Activated T-helper 2 cell treated with anti-CD3 and anti-CD28 coated beads, Interferon-gamma antibody, Interleukin-2, Interleukin-4, amounts not matched to agents 10 μg/mL and 5 μg/mL and 100 μg/mL, durations not matched to agents 14 hours and 24 hours and 36 hours (primary cell): ENCODE data around the gene NDUFB5. TPM values are rescaled to one million over a fixed set of nuclear protein-coding genes. Genes with fewer than 3 reads are reported as not detected.
"Not testable (repeated sequence)": the region's sequence is repeated elsewhere in the genome, so short reads cannot be mapped to it uniquely, and the experiment has no call there.

Source experiments
- DNase-seq: peaks from one replicate; pipeline ENCODE4 v3.0.0; 2021; ENCODE audit warnings: low spot score
- H3K27ac Mint-ChIP-seq: one replicate; pipeline ENCODE4 v1.8.0; 2021; ENCODE audit warnings: mixed read lengths
- H3K27me3 Mint-ChIP-seq: one replicate; pipeline ENCODE4 v1.8.0; 2021; ENCODE audit warnings: low read depth, mixed read lengths
- H3K36me3 Mint-ChIP-seq: one replicate; pipeline ENCODE4 v1.8.0; 2021; ENCODE audit warnings: low read depth, mixed read lengths
- H3K4me1 Mint-ChIP-seq: one replicate; pipeline ENCODE4 v1.8.0; 2021; ENCODE audit warnings: low read depth, mixed read lengths
- H3K4me3 Mint-ChIP-seq: one replicate; pipeline ENCODE4 v1.8.0; 2021; ENCODE audit warnings: low read depth, mild to moderate bottlenecking, moderate library complexity, mixed read lengths
- H3K9me3 Mint-ChIP-seq: one replicate; pipeline ENCODE4 v1.8.0; 2021; ENCODE audit warnings: mixed read lengths
- intact Hi-C: fragments of 100-400 bp; cut with micrococcal nuclease; formaldehyde crosslinking; loops from one replicate; pipeline ENCODE4 v1.15.1; 2023
- total RNA-seq: library from RNA; stranded (reverse); gene quantifications from 2 replicates; pipeline ENCODE4 v1.2.3, GENCODE V29; 2022

The NDUFB5 gene
- total RNA-seq, 1 donor from 2014 or later: 91.6 TPM

- Mint-ChIP-seq H3K4me1 (peaks cover 25% of the 10 kb centered on the region), H3K4me3 (peak overlapping the region; percentile 99), H3K36me3 (peaks cover 34% of the 10 kb centered on the region), H3K27me3 (no peaks in the 10 kb centered on the region), H3K9me3 (no peaks in the 10 kb centered on the region), H3K27ac (peak overlapping the region; percentile 99)
- no peak for DNase-seq
- intact Hi-C loops: loop anchor here (1.0 to 5.0 kb wide), 6 partner anchors 42 to 532 kb away; partner anchors contain the start of genes ACTL6A, MFN1, PIK3CA and USP13
Measured at GRCh38 chr3:179603831-179604230, 763 bp upstream of the NDUFB5 start.

DNA sequence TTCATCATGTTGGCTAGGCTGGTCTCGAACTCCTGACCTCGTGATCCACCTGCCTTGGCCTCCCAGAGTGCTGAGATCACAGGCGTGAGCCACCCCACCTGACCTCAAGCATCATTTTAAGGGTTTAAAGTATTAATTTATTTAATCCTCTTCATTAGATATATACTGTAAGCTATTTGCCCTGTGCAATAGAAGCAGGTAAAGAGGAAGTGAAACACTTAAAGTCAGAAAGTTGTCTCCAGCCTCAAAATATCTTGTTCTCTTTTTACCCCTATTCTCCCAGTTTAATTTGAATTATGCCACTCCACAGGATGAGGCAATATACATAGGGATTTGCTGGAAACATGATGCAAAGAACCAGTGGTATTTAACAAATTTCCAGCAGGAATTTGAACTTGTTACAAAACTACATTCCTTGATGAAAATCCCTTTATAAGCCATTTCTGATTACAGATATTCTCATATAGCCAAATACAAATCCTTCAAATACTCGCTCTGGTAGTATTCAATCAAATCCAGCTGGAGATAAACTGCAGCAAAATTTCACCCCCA lies 2.0 kb downstream of the NDUFB5 start:
- Mint-ChIP-seq H3K4me1 (peaks cover 37% of the 10 kb centered on the region), H3K27me3 (no peaks in the 10 kb centered on the region), H3K9me3 (no peaks in the 10 kb centered on the region), H3K27ac (no peak overlapping the region), H3K36me3 (peaks cover 27% of the 10 kb centered on the region), H3K4me3 (peak overlapping the region; percentile 51)
- DNase-seq: no peak
- intact Hi-C loops: loop anchor here (5.0 kb wide), 1 partner anchor 996 kb away; the partner anchor contains the start of gene TTC14

- Mint-ChIP-seq H3K36me3 (peaks cover 32% of the 10 kb centered on the region), H3K27me3 (no peaks in the 10 kb centered on the region), H3K9me3 (no peaks in the 10 kb centered on the region), H3K4me1 (peaks cover 47% of the 10 kb centered on the region), H3K4me3 (peak overlapping the region; percentile 74), H3K27ac (peak overlapping the region; percentile 97)
- intact Hi-C loops: loop anchor here (1.0 to 5.0 kb wide), 5 partner anchors 35 to 993 kb away; partner anchors contain the start of genes ACTL6A, TTC14, USP13 and ZNF639
- DNase-seq: peak; percentile 25
Measured at GRCh38 chr3:179608931-179609720, 4.5 kb downstream of the NDUFB5 start.

DNA sequence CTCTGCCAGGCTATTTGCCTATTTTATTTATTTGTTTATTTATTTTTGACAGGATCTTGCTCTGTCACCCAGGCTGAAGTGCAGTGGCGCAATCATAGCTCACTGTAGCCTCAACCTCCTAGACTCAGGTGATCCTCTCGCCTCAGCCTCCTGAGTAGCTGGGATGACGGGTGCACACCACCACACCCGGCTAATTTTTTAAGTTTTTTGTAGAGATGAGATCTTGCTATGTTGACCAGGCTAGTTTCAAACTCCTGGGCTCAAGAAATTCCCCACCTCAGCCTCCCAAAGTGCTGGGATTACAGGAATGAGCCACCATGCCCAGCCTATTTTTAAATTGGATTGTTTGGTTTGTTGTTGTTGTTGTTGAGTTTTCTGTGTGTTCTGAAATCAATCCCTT lies 5.5 kb downstream of the NDUFB5 start:
- intact Hi-C loops: no loop called here

DNA sequence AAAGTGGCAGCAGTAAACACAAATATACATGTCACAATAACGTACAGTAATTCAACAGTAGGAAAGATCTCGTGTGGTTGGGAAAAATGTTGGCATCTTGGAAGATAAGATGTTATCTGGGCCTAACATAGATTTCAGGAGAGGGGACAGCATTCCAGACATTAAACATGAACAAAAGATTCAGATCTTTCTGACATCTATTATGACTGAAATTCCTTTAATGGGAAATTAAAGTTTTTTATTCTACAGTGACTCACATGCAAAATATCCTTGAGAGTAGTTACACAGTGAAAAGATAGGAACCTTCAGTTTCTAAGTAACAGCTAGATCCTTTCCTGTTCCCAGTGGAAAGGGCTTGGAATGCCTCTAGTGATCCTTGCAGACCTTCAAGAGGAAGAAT lies 9.2 kb downstream of the NDUFB5 start:
- Mint-ChIP-seq H3K4me1 (peaks cover 27% of the 10 kb centered on the region), H3K4me3 (no peak overlapping the region), H3K36me3 (peaks cover 40% of the 10 kb centered on the region), H3K27me3 (no peaks in the 10 kb centered on the region), H3K9me3 (no peaks in the 10 kb centered on the region), H3K27ac (no peak overlapping the region)
- intact Hi-C loops: no loop called here
- DNase-seq: no peak

More for the DNA sequence above, 5.5 kb downstream of the NDUFB5 start:
- peaks cover 32% of the 10 kb centered on the region for H3K36me3 Mint-ChIP-seq
- peaks cover 45% of the 10 kb centered on the region for H3K4me1 Mint-ChIP-seq
- H3K27ac Mint-ChIP-seq: peak overlapping the region; percentile 97
- H3K9me3 Mint-ChIP-seq: no peaks in the 10 kb centered on the region
- DNase-seq: no peak
- H3K4me3 Mint-ChIP-seq: no peak overlapping the region
- no peaks in the 10 kb centered on the region for H3K27me3 Mint-ChIP-seq

GRCh38 chr3:179615458-179616173 lies 11.0 kb downstream of the NDUFB5 start:
- peaks cover 17% of the 10 kb centered on the region for H3K4me1 Mint-ChIP-seq
- DNase-seq: no peak
- H3K9me3 Mint-ChIP-seq: no peaks in the 10 kb centered on the region
- no peaks in the 10 kb centered on the region for H3K27me3 Mint-ChIP-seq
- peaks cover 48% of the 10 kb centered on the region for H3K36me3 Mint-ChIP-seq
- intact Hi-C loops: no loop called here
- no peak overlapping the region for H3K4me3 Mint-ChIP-seq
- no peak overlapping the region for H3K27ac Mint-ChIP-seq

GRCh38 chr3:179622023-179622422 lies 17.4 kb downstream of the NDUFB5 start:
- Mint-ChIP-seq H3K27me3 (no peaks in the 10 kb centered on the region), H3K36me3 (peaks cover 69% of the 10 kb centered on the region), H3K27ac (no peak overlapping the region), H3K9me3 (no peaks in the 10 kb centered on the region), H3K4me3 (no peak overlapping the region), H3K4me1 (no peaks in the 10 kb centered on the region)
- no peak for DNase-seq
- intact Hi-C loops: no loop called here

GRCh38 chr3:179624451-179624850 lies 19.9 kb downstream of the NDUFB5 start:
- Mint-ChIP-seq H3K4me3 (no peak overlapping the region), H3K36me3 (peaks cover 48% of the 10 kb centered on the region), H3K27ac (no peak overlapping the region), H3K27me3 (no peaks in the 10 kb centered on the region), H3K4me1 (no peaks in the 10 kb centered on the region), H3K9me3 (no peaks in the 10 kb centered on the region)
- DNase-seq: no peak
- intact Hi-C loops: no loop called here

- H3K36me3 Mint-ChIP-seq: peaks cover under 1% of the 10 kb centered on the region
- intact Hi-C loops: no loop called here
Measured at GRCh38 chr3:179630753-179631451, 26.3 kb downstream of the NDUFB5 start.

GRCh38 chr3:179640469-179640868 lies 35.9 kb downstream of the NDUFB5 start:
- H3K27me3 Mint-ChIP-seq: no peaks in the 10 kb centered on the region
- intact Hi-C loops: no loop called here

More at GRCh38 chr3:179630753-179631451, 26.3 kb downstream of the NDUFB5 start:
- H3K27me3 Mint-ChIP-seq: no peaks in the 10 kb centered on the region
- no peak for DNase-seq
- H3K4me3 Mint-ChIP-seq: no peak overlapping the region
- H3K9me3 Mint-ChIP-seq: no peaks in the 10 kb centered on the region
- no peak overlapping the region for H3K27ac Mint-ChIP-seq
- no peaks in the 10 kb centered on the region for H3K4me1 Mint-ChIP-seq

GRCh38 chr3:179642871-179643270 lies 38.3 kb downstream of the NDUFB5 start:
- Mint-ChIP-seq H3K27me3 (peaks cover 6% of the 10 kb centered on the region), H3K27ac (no peak overlapping the region), H3K4me1 (peaks cover 8% of the 10 kb centered on the region), H3K9me3 (no peaks in the 10 kb centered on the region), H3K4me3 (no peak overlapping the region), H3K36me3 (no peaks in the 10 kb centered on the region)
- intact Hi-C loops: no loop called here
- no peak for DNase-seq

More at GRCh38 chr3:179640469-179640868, 35.9 kb downstream of the NDUFB5 start:
- H3K27ac Mint-ChIP-seq: no peak overlapping the region
- H3K4me3 Mint-ChIP-seq: no peak overlapping the region
- no peaks in the 10 kb centered on the region for H3K36me3 Mint-ChIP-seq
- DNase-seq: no peak
- no peaks in the 10 kb centered on the region for H3K9me3 Mint-ChIP-seq
- H3K4me1 Mint-ChIP-seq: peaks cover 8% of the 10 kb centered on the region

GRCh38 chr3:179643837-179644236 lies 39.2 kb downstream of the NDUFB5 start:
- H3K36me3 Mint-ChIP-seq, DNase-seq, H3K4me3 Mint-ChIP-seq, H3K4me1 Mint-ChIP-seq, H3K27ac Mint-ChIP-seq, H3K27me3 Mint-ChIP-seq, H3K9me3 Mint-ChIP-seq: not testable (repeated sequence)
- intact Hi-C loops: loop anchor here (1.0 kb wide), 1 partner anchor 35 kb away; no protein-coding TSS in a partner anchor
